ENCODE measurements around the gene TRABD2B. TPM values are rescaled to one million over a fixed set of nuclear protein-coding genes. Genes with fewer than 3 reads are reported as not detected.

TRABD2B gene
- total and polyA plus RNA-seq, 4 donors = 0.28 to 2.6 (median 1.3) TPM

- Histone ChIP-seq H3K27ac (ENCODE audit: low read depth in 1 of 2, low read length in 2 of 2) (no peak overlapping the region), H3K4me1 (ENCODE audit: control insufficient read depth in 4 of 4, insufficient read depth in 4 of 4, low read length in 3 of 4) (peaks cover 9 to 23% (median 15%) of the 10 kb centered on the region in 4 donors), H3K9me3 (ENCODE audit: control insufficient read depth in 4 of 4, low read length in 3 of 4) (no peaks in the 10 kb centered on the region), H3K4me3 (ENCODE audit: low read depth in 1 of 3, low read length in 3 of 3) (no peak overlapping the region), H3K27me3 (ENCODE audit: control insufficient read depth in 4 of 4, insufficient read depth in 4 of 4, low read length in 3 of 4) (peaks cover 3 to 15% (median 7%) of the 10 kb centered on the region in 4 donors), H3K9ac (ENCODE audit: low read depth in 1 of 2, low read length in 2 of 2) (no peak overlapping the region), H3K36me3 (ENCODE audit: control insufficient read depth in 4 of 4, insufficient read depth in 3 of 4, low read depth in 1 of 4, low read length in 3 of 4) (no peaks in the 10 kb centered on the region)
- TF ChIP-seq GABPA (IDR thresholded peaks at IDR 0.05 in 1 of 2, conservative IDR thresholded peaks at IDR 0.05 in 1 of 2) (no peak), RXRA (IDR thresholded peaks at IDR 0.05) (no peak), HNF4A (conservative IDR thresholded peaks at IDR 0.05) (peak; percentile 41 to 60), EGR1 (IDR thresholded peaks at IDR 0.05; ENCODE audit: low read depth in 2 of 2) (peak; percentile 36 to 66), ZBTB33 (IDR thresholded peaks at IDR 0.05) (no peak), MAX (IDR thresholded peaks at IDR 0.05) (no peak), RAD21 (IDR thresholded peaks at IDR 0.05) (no peak), TAF1 (conservative IDR thresholded peaks at IDR 0.05) (no peak), FOXA2 (IDR thresholded peaks at IDR 0.05) (no peak), ATF3 (IDR thresholded peaks at IDR 0.05) (no peak), NR2F2 (IDR thresholded peaks at IDR 0.05) (no peak), YY1 (IDR thresholded peaks at IDR 0.05) (no peak), FOXA1 (IDR thresholded peaks at IDR 0.05) (no peak), REST (IDR thresholded peaks at IDR 0.05) (no peak), CTCF (IDR thresholded peaks at IDR 0.05; ENCODE audit: low read depth, low read length, missing input control) (no peak), SP1 (IDR thresholded peaks at IDR 0.05) (no peak), HNF4G (IDR thresholded peaks at IDR 0.05) (peak; percentile 16), JUND (IDR thresholded peaks at IDR 0.05) (peak; percentile 90 to 94)
- no peak for DNase-seq (ENCODE audit: low spot score)
- WGBS = 53% methylated on average over 9 of the region's 9 CpGs
Observed at GRCh38 chr1:47713333-47713953, 283.7 kb downstream of the TRABD2B start.
